Measurements from ENCODE around the gene CWC22.
"Not testable (repeated sequence)": the region's sequence is repeated elsewhere in the genome, so short reads cannot be mapped to it uniquely, and the experiment has no call there.

Gene CWC22

DNA sequence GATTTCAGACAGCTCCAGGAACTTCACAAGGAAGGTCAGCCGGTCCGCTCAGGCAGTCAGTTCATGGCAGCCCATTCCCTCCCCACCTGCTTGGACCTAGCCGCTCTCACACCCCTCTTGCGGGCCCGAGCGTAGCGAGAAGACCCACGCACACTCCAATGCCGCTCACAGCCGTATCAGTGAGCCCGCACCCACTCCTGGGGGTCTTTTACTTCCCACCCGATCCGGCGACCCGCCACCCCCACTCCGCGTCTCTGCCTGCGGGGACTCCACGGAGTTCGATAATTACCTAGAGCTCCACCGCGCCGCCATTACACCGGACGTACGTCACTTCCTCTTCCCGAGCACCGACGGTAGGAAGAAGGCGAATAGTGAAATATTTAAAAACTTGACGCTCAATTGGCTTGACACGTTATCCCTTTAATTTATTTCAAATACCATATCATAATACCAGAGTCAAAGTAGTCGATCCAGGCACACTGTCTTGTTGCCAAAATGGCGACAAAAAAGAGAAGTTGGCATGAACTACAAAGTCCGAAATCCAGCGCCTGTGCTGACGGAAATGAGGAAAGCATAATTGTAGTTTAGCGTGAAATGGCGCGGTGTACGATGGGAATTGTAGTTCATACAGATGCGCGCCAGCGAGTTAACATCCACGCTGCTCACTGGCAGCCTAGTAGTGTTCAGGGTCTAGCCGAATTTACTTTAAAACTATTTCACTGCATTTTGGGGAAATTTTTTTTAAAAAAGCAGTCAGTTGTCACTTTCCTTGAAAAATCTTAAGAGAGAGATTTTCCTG lies at the start of gene CWC22:
Gene CWC22 (minus strand): TSS at position 517 of the 799 bp plus-strand sequence. CDS start 13,956 bp downstream, outside the sequence.
- DNase-seq, result peak; percentile 86

DNA sequence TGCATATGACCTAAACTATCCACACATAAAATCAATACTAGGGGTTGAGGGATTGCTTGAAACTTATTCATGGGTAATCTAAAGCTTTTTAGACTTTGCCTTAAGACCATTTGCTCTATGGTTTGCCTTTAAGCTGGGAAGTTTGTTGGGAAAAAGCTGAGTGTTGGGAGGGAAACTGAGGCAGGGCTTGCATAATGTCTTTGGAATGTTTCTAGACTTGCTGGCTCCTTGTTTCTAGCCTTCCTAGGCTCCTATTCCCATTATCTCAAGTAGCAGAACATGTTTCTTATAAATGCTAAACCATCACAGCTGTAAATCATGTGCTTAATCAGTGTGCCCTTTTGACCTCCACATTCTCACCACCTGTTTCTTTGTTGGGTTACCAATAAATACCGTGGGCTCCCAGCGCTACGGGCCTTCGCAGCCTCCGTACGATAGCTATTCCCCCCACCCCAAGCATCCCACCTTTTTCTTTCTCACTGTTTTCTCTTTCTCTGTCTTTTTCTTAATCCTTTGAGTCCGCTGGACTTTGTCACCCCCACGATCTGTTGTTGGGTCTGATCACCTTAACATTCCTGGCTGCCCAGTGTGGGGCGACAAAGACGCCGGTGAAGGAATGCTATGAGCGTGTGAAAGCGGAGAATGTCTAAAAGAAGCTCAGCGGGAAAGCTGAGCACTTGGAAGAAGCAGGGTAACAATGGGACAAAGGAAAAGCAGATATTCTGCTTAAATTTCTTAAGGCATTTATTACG lies 49.4 kb upstream of the CWC22 start:
- DNase-seq, result no peak

GRCh38 chr2:180054576-180054975 lies 47.5 kb upstream of the CWC22 start:
- DNase-seq, result not testable (repeated sequence)

GRCh38 chr2:180050246-180050645 lies 43.1 kb upstream of the CWC22 start:
- DNase-seq, result no peak

GRCh38 chr2:180048251-180048650 lies 41.2 kb upstream of the CWC22 start:
- no peak for DNase-seq

- DNase-seq, result no peak
Observed at GRCh38 chr2:180046776-180047175, 39.7 kb upstream of the CWC22 start.

- DNase-seq, result no peak
Observed at GRCh38 chr2:180046202-180046601, 39.1 kb upstream of the CWC22 start.

GRCh38 chr2:180040146-180040925 lies 33.2 kb upstream of the CWC22 start:
- DNase-seq, result no peak

DNA sequence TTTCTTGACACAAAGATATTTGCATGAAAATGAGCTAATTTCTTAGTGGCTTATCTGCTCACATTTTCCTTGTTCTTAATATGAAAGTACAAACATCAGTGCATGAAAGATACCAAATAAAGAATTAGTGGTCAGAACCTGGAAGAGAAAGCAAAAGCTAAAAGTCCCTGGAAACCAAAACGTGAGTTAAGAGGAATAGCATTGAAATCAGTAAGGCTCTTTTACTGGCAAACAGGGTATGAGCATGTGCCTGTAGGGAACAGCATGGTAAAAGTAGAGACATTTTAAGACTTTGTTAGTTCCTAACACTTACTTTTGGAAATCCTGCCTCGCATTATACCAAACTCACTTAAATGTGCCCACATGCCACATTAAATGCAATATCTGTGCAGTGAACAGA lies 31.9 kb upstream of the CWC22 start:
- no peak for DNase-seq

DNA sequence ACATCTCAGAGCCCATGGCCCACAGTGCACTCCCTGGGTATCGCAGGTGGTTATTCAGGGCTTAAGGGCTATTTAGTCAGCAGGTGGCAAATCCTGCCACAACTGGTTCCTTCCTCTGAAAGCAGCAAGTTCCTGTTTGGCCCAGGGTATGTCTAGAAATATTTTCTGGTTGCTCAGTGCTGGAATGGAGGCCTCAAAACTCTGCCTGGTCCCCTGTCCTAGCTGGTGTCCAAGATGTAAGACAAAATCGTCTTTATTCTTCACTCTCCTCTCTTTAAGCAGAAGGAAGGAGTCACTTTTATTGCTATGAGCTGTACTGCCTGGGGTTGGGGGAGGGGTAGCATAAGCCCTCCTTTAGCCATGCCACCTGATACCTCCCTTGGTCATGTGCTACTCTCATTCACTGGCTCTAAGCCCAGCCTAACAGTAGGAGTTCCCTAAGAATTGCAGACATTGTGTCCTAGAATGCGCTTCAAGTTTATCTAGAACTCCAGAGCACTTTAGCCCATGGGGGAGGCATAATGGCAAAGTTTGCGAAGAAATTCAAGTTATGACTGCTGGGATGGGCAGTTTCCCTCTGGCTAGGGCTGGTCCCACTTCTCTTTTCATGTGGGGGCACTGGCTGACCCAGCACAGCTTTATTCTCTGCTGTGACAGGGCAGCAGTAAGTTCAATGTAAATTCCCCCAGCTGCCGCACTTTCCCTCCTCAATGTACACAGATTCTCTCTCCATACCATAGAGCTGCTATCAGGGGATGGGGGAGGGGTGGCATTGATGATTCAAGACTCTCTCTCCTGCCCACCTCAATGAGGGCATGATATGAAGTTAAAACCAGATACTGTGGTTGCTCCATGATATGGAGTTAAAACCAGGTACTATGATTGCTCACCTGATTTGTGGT lies 27.1 kb upstream of the CWC22 start:
- DNase-seq, result no peak

- DNase-seq, result no peak
Observed at GRCh38 chr2:180029575-180029974, 22.5 kb upstream of the CWC22 start.

DNA sequence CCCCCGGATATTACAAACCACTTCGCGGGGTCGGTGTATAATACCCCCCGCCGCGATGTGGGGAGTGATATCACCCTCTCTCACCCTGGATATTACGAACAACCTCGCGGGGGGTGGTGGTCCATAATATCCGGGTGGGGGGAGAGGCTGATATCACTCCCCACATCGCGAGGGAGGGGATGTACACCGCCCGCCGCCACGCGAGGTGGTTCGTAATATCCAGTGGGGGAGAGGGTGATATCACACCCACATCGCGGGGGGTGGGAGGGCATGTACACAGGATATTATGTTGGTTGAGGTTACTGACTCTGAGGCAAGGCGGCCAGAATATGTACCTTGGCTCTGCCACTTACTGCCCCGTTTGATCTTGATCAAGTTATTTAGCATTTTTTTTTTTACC lies 14.8 kb upstream of the CWC22 start:
- no peak for DNase-seq

DNA sequence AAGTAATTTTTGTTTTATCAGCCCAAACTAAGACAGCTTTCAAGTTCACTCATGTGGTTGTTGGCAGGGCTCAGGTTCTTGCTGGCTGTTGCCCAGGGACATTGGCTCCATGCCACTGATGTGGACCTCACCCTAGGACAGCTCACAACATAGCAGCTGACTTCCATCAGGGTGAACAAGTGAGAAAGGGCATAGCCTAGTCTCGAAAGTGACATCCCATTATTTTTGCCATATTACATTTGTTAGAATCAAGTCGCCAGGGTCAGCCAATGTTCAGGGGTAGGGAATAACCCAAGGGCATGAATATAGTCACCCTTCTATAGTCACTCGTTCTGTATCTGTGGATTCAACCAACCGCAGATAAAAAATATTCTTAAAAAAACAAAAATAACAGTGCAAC lies 10.7 kb upstream of the CWC22 start:
- no peak for DNase-seq

- DNase-seq, result no peak
Observed at GRCh38 chr2:180016937-180017336, 9.8 kb upstream of the CWC22 start.

GRCh38 chr2:180015951-180016709 lies 9.0 kb upstream of the CWC22 start:
- DNase-seq, result no peak

GRCh38 chr2:180012523-180012922 lies 5.4 kb upstream of the CWC22 start:
- DNase-seq, result no peak

DNA sequence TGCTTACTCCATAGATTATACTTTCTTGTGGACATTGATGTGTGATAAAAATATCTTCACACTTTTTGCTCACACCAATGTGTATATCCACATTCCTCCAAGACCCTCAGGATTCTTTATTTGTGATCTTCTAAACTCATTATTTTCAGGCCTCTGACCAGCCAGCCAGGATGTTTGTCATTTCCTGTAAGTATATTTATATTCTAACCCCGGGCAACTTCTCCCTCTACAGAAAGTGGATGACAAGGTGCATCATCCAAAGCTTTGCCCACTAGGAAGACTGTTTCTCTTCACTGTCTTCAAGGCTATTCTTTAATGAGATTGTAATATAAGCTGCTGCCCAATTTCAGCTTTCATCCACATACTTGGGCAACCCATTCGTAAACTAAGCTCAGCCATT lies 3.6 kb upstream of the CWC22 start:
- DNase-seq, result no peak

- no peak for DNase-seq
Observed at GRCh38 chr2:180006231-180006630, 866 bp downstream of the CWC22 start.

GRCh38 chr2:180005465-180005864 lies 1.6 kb downstream of the CWC22 start:
- DNase-seq, result not testable (repeated sequence)

- DNase-seq, result no peak
Observed at GRCh38 chr2:180004731-180005130, 2.4 kb downstream of the CWC22 start.

GRCh38 chr2:180003559-180003958 lies 3.5 kb downstream of the CWC22 start:
- no peak for DNase-seq

DNA sequence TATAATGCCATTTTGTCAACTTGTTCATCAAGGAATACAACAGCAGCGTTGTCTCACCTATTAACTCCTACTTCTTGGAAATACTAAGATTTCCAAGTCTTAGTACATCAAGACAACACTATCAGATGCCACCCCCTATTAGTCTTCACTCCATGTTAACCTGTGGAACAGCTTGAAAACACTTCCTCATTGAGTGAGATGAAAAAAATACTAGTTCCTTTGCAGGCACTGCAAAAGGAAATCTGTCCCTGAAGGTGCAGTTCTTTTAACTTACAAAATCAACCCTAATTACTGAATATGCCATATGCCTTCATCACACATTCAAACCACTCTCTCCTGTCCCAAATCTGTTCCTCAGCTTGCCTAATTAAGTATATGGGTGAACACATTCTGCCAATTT lies 4.0 kb downstream of the CWC22 start:
- DNase-seq, result no peak

All from NCI-H1417 treated with DMSO at 0.1 percent for 48 hours (cell line).